HG03196 (cell line): ENCODE measurements around the gene EXPH5.
A peak's percentile ranks its signal among the peaks of the same experiment; 100 is the strongest.

Experiments used
- ATAC-seq: cut with Tn5 transposase; IDR thresholded peaks from one replicate; pipeline ENCODE4 v1.9.1; 2021; ENCODE audit not compliant: unreplicated experiment

The EXPH5 gene

DNA sequence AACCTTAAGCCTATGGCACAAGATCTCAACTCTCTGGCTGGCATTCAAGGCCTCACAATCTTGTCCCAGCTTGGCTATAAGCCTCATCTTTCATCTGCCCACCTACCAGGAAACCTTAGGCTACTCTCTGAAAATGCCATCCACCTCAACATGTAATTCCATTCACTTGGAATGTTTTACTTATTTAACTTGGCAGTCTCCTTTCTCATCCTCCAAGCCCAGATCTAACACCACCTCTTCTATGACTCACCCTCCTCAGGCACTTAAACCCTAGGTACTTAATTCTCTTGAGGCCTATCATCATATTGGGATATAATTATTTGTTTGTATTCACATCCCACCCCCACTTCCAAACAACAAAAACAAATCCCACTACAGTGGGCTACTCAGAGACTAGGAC is 110.4 kb downstream of the EXPH5 start:
- no peak for ATAC-seq

DNA sequence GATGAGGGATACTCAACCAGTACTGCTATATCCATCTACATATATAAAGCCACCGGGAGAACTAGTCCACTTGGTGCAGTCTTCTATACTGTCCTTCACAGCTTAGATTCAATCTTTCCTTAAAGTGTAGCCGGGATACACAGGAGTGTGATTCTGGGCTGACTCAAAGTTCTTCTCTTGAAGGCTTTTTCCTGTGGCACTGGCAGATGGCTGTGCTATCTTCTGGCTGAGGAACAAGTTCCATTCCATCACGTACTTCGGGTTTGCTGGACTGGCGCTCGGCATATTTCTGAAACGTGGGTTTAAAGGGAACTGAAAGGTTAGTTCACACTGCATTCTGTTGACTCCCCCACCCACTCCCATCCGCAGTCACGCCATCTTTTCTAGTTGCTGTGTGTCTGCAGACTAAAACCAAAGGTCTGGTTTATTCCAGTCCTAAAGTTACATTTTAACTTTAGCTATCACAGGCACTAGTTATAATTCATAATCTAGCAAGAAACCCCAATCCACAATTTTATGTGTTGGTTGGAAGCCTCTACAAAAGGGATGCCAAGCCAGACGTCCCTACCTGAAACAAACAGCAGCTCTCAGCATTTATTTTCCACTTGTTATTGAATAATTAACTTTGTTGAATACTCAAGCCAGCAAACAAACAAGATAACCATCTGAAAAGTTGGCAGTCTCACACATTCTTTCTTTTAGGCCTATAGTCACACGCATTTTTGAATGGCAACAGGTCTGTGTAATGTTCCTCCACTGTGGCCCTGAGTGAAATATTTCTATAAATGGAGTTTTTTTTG is 118.7 kb downstream of the EXPH5 start:
- no peak for ATAC-seq

DNA sequence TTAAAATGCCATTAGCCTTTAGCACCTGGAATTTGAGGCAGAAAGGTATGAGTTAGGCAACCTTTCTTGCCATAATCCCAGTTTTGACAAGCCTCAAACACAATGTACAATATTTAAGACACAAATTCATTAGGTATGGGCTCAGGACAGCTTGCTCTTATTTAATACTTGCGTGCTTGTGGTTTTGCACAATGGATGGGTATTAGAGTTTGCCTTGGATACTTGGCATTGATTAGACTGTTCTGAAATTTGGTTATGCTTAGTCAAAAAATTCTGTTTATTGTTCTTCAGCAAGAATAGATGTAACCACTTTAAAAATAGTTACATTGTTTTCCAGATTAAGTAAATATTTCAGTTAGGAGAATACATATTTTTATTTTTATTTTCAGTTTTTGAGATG is 120.9 kb downstream of the EXPH5 start:
- no peak for ATAC-seq

DNA sequence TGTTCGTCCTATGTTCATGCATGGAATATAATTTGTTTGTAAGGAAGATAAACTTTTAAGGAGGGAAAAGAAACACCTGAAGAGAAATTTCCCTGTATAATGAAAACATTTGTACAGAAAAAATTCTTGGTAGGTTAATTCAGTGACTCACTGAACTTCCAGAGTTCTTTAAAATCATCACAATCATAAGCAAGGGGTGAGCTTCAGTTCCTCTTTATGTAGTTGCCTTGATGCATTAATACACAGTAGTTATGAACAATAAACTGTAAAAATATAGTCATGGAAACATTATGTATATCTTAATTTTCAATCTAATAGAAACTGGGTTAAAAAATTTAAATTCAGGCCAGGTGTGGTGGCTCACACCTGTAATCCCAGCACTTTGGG is 125.1 kb downstream of the EXPH5 start:
- ATAC-seq = no peak

DNA sequence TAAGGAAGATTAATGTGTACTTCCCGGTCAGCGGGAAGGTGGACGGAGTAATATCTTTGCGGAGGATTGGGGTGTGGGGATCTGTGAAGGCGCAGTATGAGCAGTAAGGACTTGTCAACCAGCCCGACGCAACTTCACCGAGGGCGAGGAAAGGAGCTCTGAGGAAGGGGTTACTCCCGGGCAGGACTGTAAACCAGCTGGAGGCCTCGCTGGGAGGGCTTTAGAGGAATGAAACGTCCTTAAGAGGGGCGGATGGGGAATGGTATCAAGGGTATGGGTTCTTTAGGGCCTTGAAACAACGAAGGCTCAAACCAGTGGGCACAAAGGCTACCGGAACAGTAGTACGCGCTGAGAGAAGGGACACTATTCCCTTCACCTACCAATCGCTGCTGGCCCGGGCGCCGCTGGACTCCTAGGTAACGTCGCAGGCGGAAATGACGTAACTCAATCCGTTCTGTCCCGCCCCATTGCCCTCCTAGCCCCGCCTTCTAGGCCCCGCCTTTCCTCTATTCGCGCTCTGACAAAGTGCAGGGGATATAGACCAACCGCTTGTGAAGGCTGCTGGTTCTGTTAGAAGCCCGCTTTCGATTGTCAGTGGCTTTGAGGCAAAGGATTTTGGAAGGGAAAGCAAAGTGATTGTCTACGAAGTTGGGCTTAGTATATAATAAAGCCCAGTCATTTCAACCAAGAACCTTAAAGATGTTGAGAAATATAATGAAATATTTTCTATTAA is 126.3 kb downstream of the EXPH5 start, which contains the start of gene C11orf65:
TSS of gene C11orf65 (minus strand) at position 439 of the 733 bp plus-strand sequence. CDS start 5,970 bp downstream, outside the sequence.
- peak; percentile 100 for ATAC-seq

DNA sequence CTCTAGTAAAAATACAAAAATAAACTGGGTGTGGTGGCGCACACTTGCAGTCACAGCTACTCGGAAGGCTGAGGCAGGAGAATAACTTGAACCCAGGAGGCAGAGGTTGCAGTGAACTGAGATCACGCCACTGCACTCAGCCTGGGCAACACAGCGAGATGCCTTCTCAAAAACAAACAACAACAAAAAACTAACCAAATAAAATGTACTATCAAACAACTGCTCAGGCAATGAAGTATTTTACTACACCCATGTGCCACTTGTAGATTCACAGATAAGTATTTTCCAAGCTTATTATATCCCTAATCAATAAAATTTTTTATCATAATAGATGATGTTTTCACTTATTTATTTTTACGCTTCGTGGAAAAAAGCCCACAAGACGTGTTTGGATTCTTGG is 127.2 kb downstream of the EXPH5 start:
- no peak for ATAC-seq
